Heart left ventricle (tissue), 13 donors: ENCODE data around the gene CCDC152.

Experiments
- POLR2A ChIP-seq, 2 donors: fragments of 450-650 bp; IDR thresholded peaks; one replicate each; pipeline ENCODE4 v1.6.1; 2017; ENCODE audit warnings: antibody characterized with exemption in 2 of 2, mild to moderate bottlenecking in 2 of 2, moderate library complexity in 2 of 2
- TF ChIP-seq, protein P1 (sequence below), 12 donors: fragments of 200-600 bp; sonication (generic) in 4 of 12; IDR thresholded peaks; one replicate each; pipeline versions ENCODE4 v1.5.0 to v1.8.0; 2018 to 2022; ENCODE audit warnings: antibody characterized with exemption in 12 of 12, mild to moderate bottlenecking in 5 of 12
- donor health status: ischemic (EF 13 %, LVEDD 7.1; RV severe dilation, severe dysfunction).
- donor health status: DM: no; HTN: yes; CAD: no.
- donor health status: DM: no; HTN: no; CAD: no.
- donor health status: ischemic (EF 25% LVEDD 6.9; RV normal size, moderate dysfunction).
- donor health status: ischemic (EF 25% LVEDD 5.7; RV mildly dilated, moderate dysfunction).
- donor health status: ischemic (EF 35%, LVEDD 5.7; RV mildly dilated, moderate dysfunction).
- donor health status: nonischemic (EF 11% LVEDD 7.7; RV severe dilation, severe dysfunction).
- donor health status: DM: yes; HTN: yes; CAD: no.
- donor health status: PGD.
- donor health status: ischemic (EF 29% LVEDD 5.4; RV normal size, mild dysfunction).
- donor health status: nonischemic (EF 23%, LVEDD 6.1; RV moderate dilation, normal function).

DNA sequence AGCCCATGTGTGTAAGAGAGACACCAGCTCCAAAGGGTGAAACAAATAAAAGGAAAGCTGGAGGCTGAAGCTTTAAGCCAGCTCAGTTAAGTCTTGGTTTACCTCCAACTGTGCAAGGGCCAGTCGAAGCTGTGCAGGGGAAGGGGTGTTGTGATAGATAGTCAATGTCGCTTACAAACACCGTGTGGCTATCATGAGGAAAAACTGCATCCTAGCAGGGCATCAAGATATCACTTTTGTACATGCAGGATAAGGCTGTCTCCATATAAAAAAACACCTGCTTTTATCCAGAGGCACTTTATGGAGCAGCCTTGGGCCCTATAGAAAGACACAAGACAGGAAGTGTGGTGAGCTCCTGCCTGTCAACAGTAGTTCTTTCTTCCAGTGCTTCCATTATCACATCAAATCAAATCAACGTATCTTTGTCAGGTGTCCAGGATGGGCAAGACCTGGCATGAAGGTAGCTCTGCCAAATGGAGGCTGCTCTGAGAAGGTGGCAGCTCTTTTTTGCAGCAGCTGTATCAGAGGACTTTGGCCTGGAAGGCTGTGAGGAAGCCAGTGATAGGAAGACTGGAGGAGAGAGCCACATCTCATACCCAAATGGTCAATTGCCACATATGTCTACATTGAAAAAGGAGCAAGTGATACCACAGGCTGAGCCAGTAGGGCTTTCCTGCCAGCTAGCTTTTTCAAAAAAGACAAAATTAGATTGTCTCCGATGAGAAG is 84.4 kb downstream of the CCDC152 start:
- TF ChIP-seq, protein P1, sequence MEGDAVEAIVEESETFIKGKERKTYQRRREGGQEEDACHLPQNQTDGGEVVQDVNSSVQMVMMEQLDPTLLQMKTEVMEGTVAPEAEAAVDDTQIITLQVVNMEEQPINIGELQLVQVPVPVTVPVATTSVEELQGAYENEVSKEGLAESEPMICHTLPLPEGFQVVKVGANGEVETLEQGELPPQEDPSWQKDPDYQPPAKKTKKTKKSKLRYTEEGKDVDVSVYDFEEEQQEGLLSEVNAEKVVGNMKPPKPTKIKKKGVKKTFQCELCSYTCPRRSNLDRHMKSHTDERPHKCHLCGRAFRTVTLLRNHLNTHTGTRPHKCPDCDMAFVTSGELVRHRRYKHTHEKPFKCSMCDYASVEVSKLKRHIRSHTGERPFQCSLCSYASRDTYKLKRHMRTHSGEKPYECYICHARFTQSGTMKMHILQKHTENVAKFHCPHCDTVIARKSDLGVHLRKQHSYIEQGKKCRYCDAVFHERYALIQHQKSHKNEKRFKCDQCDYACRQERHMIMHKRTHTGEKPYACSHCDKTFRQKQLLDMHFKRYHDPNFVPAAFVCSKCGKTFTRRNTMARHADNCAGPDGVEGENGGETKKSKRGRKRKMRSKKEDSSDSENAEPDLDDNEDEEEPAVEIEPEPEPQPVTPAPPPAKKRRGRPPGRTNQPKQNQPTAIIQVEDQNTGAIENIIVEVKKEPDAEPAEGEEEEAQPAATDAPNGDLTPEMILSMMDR (IDR thresholded peaks at IDR 0.05), result no peak
- no peak for TF ChIP-seq POLR2A (IDR thresholded peaks at IDR 0.05)
